ENCODE measurements around the gene C1orf105.

C1orf105 gene

DNA sequence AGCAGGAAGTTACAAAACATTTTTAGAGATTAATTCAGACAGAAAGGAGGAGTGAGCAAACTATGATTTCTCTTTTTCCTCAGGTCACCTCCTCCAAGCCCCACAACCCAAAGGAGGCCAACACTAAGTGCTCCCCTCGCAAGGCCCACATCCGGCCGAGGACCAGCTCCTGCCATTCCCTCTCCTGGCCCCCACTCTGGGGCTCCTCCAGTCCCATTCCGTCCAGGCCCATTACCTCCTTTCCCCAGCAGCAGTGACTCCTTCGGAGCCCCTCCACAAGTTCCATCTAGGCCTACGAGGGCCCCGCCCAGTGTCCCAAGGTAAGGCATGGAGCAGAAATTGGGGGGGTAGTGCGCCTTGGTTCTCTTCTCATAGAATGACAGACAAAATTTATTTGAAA lies 32.0 kb upstream of the C1orf105 start:
- no peak overlapping the region for H3K27ac ChIP-seq
- TF ChIP-seq, protein P1, sequence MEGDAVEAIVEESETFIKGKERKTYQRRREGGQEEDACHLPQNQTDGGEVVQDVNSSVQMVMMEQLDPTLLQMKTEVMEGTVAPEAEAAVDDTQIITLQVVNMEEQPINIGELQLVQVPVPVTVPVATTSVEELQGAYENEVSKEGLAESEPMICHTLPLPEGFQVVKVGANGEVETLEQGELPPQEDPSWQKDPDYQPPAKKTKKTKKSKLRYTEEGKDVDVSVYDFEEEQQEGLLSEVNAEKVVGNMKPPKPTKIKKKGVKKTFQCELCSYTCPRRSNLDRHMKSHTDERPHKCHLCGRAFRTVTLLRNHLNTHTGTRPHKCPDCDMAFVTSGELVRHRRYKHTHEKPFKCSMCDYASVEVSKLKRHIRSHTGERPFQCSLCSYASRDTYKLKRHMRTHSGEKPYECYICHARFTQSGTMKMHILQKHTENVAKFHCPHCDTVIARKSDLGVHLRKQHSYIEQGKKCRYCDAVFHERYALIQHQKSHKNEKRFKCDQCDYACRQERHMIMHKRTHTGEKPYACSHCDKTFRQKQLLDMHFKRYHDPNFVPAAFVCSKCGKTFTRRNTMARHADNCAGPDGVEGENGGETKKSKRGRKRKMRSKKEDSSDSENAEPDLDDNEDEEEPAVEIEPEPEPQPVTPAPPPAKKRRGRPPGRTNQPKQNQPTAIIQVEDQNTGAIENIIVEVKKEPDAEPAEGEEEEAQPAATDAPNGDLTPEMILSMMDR (conservative IDR thresholded peaks at IDR 0.05): no peak

DNA sequence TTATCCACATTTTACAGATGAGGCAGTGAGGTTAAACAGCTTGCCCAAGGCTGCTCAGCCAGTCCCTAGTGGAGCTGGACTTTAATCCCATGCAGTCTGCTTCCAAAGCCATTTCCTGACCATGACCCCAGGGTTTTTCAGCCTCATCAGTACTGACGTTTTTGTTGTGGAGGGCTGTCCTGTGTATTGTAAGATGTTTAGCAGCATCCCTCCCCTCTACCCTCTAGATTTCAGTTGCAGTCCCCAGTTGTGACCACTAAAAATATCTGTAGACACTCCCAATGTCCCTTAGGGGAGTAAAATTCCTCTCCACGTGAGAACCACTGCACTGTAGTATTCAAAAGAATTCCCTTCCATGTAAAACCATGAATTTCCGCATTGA lies 30.2 kb upstream of the C1orf105 start:
- TF ChIP-seq, protein P1 (conservative IDR thresholded peaks at IDR 0.05): no peak
- H3K27ac ChIP-seq: no peak overlapping the region

DNA sequence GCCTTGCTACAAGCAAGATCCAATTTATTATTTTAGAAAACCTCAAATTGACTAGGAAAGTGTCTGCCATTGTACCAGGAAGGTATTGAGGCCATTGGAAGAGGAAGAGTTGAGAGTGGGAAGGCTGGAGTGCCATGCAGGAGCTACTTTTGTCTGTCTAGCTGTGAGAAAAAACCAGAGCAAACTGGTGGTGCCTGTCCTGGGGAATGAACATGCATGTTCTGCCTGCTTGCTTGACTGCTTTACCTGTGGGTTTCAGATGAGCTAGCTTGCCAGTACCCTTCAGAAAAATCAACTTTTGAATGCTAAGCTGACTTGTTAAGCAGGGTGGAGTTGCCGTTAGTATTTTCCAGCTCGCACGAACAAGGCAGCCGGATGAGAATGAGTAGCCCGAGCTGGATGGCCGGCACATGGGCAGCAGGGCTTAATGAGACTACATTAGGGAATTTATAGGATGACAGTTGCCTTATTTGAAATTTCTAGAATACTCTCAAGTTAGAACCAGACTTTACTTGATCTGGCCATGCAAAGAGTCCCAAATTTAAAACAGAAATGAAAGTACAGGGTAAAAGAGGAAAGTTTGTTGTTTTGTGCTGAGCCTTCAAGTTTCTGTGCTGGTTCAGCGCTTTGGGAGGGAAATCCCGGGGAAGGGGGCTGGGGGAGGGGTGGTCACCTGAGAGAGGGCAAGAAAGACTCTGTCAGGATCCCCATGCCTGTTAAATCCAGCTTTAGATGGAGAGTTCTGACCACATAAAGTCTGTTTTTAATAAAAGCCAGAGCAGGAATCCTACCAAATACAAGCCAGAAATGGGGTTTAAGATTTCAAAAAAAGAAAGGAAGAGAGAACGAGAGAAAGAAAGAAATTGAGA lies 29.6 kb upstream of the C1orf105 start:
- no peak overlapping the region for H3K27ac ChIP-seq
- TF ChIP-seq, protein P1 (conservative IDR thresholded peaks at IDR 0.05): no peak

DNA sequence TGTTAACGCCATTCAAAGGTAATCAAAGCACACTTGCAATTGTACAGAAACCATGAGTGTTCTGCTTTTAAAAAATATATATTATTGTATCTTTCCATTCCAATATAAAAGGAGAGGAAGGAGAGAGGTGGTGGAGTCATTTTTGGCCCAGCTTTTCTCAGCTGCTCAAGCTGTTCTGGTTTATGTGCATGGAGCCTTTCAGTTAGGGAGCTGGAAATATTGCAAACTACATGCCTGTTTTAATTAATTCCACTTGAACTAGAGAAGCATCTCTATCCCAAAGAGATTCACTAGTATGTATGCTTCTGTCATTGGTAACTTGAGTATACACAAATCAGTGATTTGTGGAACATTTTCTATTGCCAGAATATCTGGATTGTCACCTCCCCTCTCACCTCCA lies 28.5 kb upstream of the C1orf105 start:
- H3K27ac ChIP-seq: no peak overlapping the region
- TF ChIP-seq, protein P1 (conservative IDR thresholded peaks at IDR 0.05): no peak

DNA sequence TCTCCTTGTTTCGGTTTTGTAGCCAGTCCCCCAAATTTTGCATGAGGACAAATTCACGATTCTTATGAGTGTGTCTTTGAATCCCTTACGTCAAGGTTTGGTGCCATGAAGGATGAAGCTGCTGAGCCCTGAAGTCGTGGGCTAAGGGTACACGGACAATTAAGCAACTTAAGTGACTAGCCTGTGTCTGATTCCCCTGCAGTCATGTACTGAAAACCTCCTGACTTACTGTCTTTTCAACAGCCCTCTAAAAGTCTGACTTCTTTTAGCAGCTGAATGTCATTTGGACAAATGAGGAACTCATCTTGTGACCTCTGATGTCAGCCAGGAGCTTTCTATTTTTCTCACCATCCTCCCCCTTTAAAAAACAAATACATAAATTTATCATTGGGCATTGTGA lies 27.1 kb upstream of the C1orf105 start:
- TF ChIP-seq, protein P1 (conservative IDR thresholded peaks at IDR 0.05): no peak
- H3K27ac ChIP-seq: no peak overlapping the region

DNA sequence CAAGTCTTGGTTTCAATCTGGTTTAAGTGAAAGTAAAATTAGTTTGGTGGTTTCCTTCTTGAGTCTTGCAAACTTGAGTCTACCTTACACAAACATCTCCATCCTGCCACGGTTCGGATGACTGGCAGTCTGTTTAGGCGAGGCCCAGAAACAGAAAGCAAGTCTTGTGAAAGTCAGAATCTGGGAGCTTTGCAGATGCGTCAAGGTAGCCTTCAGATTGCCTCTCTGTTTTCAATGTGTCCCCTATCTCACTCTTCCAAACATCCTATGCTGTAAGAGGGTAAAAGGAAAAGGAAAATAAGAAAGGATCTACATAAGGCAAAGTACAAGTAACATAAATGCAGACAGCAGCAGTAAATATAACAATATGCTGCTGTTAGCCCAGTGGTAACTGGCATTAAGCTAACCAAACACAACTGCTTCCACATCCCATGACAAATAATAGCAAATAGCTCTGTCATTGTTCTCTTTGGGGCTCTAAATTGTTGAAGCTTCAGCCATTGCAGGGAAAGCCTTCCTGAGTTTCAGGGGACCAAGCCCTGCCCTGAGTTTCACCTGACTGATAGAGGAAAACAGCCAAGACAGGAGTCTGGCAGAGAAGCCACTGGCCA lies 26.2 kb upstream of the C1orf105 start:
- TF ChIP-seq, protein P1 (conservative IDR thresholded peaks at IDR 0.05): no peak

DNA sequence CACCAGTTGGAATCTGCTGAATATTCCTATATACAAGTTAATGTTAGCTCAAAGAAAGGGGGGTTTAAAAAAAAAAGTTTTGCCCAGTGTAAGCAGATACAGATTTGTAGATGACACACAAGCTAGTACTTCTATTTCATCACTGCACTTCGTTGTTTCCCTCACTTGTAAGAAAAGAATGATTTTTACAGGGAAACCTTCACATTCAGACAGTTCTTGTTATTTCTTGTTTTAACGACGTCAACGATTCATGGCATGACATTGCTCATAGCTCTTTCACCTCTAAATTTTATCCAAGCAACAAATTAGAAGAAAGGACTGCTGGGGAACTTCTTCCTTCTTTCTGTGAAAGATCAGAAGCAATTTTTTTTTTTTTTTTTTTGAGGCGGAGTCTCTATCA lies 25.7 kb upstream of the C1orf105 start:
- TF ChIP-seq, protein P1 (conservative IDR thresholded peaks at IDR 0.05): no peak
- H3K27ac ChIP-seq: no peak overlapping the region

More for the DNA sequence above, 26.2 kb upstream of the C1orf105 start:
- no peak overlapping the region for H3K27ac ChIP-seq

All from VCaP (cell line).